ENCODE data around the gene PGBD4.

PGBD4 gene

GRCh38 chr15:34101366-34102174, at the start of gene PGBD4, which contains the start of gene EMC7:
Gene PGBD4, plus strand, starts transcription at chr15:34102083. Its CDS starts 449 bp downstream, at chr15:34102532.
Gene EMC7, minus strand, starts transcription at chr15:34101862. Its CDS starts 23 bp downstream, at chr15:34101839.
- Histone ChIP-seq H3K9ac (ENCODE audit: low read depth, low read length) (peak within 1 kb of the TSS; percentile 74), H3K9me3 (ENCODE audit: control insufficient read depth, insufficient read depth, low read length) (no peaks in the 10 kb centered on the region), H3K36me3 (ENCODE audit: insufficient read depth, low read length) (no peaks in the 10 kb centered on the region; the same call in none of the 2 replicates)

GRCh38 chr15:34054081-34054707, 47.7 kb upstream of the PGBD4 start:
- H3K36me3 ChIP-seq (ENCODE audit: insufficient read depth, low read length), result no peaks in the 10 kb centered on the region
- peaks cover 5% of the 10 kb centered on the region; the same call in 1 of the 2 replicates for H3K9me3 ChIP-seq (ENCODE audit: control insufficient read depth, insufficient read depth, low read length)
- H3K4me1 ChIP-seq (ENCODE audit: insufficient read depth, low read length), result no peaks in the 10 kb centered on the region
- H3K9ac ChIP-seq (ENCODE audit: low read depth, low read length), result no peak overlapping the region

More at GRCh38 chr15:34101366-34102174, at the start of gene PGBD4, which contains the start of gene EMC7:
- H3K4me1 ChIP-seq (ENCODE audit: insufficient read depth, low read length), result no peaks in the 10 kb centered on the region

- no peaks in the 10 kb centered on the region for H3K9me3 ChIP-seq (ENCODE audit: control insufficient read depth, insufficient read depth, low read length)
- no peaks in the 10 kb centered on the region for H3K4me1 ChIP-seq (ENCODE audit: insufficient read depth, low read length)
- no peak overlapping the region for H3K9ac ChIP-seq (ENCODE audit: low read depth, low read length)
- no peaks in the 10 kb centered on the region for H3K36me3 ChIP-seq (ENCODE audit: insufficient read depth, low read length)
Observed at GRCh38 chr15:34055868-34056595, 45.9 kb upstream of the PGBD4 start.

- H3K9me3 ChIP-seq (ENCODE audit: control insufficient read depth, insufficient read depth, low read length), result no peaks in the 10 kb centered on the region
Observed at GRCh38 chr15:34056911-34057310, 45.0 kb upstream of the PGBD4 start.

GRCh38 chr15:34059476-34059875, 42.4 kb upstream of the PGBD4 start:
- H3K9ac ChIP-seq (ENCODE audit: low read depth, low read length), result no peak overlapping the region
- no peaks in the 10 kb centered on the region for H3K36me3 ChIP-seq (ENCODE audit: insufficient read depth, low read length)
- no peaks in the 10 kb centered on the region for H3K4me1 ChIP-seq (ENCODE audit: insufficient read depth, low read length)
- no peaks in the 10 kb centered on the region for H3K9me3 ChIP-seq (ENCODE audit: control insufficient read depth, insufficient read depth, low read length)

More at GRCh38 chr15:34056911-34057310, 45.0 kb upstream of the PGBD4 start:
- H3K36me3 ChIP-seq (ENCODE audit: insufficient read depth, low read length), result no peaks in the 10 kb centered on the region
- H3K4me1 ChIP-seq (ENCODE audit: insufficient read depth, low read length), result no peaks in the 10 kb centered on the region
- no peak overlapping the region for H3K9ac ChIP-seq (ENCODE audit: low read depth, low read length)

GRCh38 chr15:34059946-34060345, 41.9 kb upstream of the PGBD4 start:
- no peaks in the 10 kb centered on the region for H3K9me3 ChIP-seq (ENCODE audit: control insufficient read depth, insufficient read depth, low read length)
- H3K4me1 ChIP-seq (ENCODE audit: insufficient read depth, low read length), result no peaks in the 10 kb centered on the region
- no peaks in the 10 kb centered on the region for H3K36me3 ChIP-seq (ENCODE audit: insufficient read depth, low read length)
- H3K9ac ChIP-seq (ENCODE audit: low read depth, low read length), result no peak overlapping the region

- Histone ChIP-seq H3K4me1 (ENCODE audit: insufficient read depth, low read length) (no peaks in the 10 kb centered on the region), H3K9ac (ENCODE audit: low read depth, low read length) (no peak overlapping the region)
Observed at GRCh38 chr15:34064438-34064837, 37.4 kb upstream of the PGBD4 start.

GRCh38 chr15:34065261-34065660, 36.6 kb upstream of the PGBD4 start:
- Histone ChIP-seq H3K9me3 (ENCODE audit: control insufficient read depth, insufficient read depth, low read length) (no peaks in the 10 kb centered on the region), H3K9ac (ENCODE audit: low read depth, low read length) (no peak overlapping the region), H3K36me3 (ENCODE audit: insufficient read depth, low read length) (no peaks in the 10 kb centered on the region)

More at GRCh38 chr15:34064438-34064837, 37.4 kb upstream of the PGBD4 start:
- H3K9me3 ChIP-seq (ENCODE audit: control insufficient read depth, insufficient read depth, low read length), result no peaks in the 10 kb centered on the region
- no peaks in the 10 kb centered on the region for H3K36me3 ChIP-seq (ENCODE audit: insufficient read depth, low read length)

GRCh38 chr15:34065941-34066340, 35.9 kb upstream of the PGBD4 start:
- no peak overlapping the region for H3K9ac ChIP-seq (ENCODE audit: low read depth, low read length)
- no peaks in the 10 kb centered on the region for H3K36me3 ChIP-seq (ENCODE audit: insufficient read depth, low read length)
- no peaks in the 10 kb centered on the region for H3K4me1 ChIP-seq (ENCODE audit: insufficient read depth, low read length)
- no peaks in the 10 kb centered on the region for H3K9me3 ChIP-seq (ENCODE audit: control insufficient read depth, insufficient read depth, low read length)

More at GRCh38 chr15:34065261-34065660, 36.6 kb upstream of the PGBD4 start:
- H3K4me1 ChIP-seq (ENCODE audit: insufficient read depth, low read length), result no peaks in the 10 kb centered on the region

GRCh38 chr15:34070003-34070402, 31.9 kb upstream of the PGBD4 start:
- no peaks in the 10 kb centered on the region for H3K9me3 ChIP-seq (ENCODE audit: control insufficient read depth, insufficient read depth, low read length)
- H3K9ac ChIP-seq (ENCODE audit: low read depth, low read length), result no peak overlapping the region
- H3K36me3 ChIP-seq (ENCODE audit: insufficient read depth, low read length), result no peaks in the 10 kb centered on the region
- no peaks in the 10 kb centered on the region for H3K4me1 ChIP-seq (ENCODE audit: insufficient read depth, low read length)

GRCh38 chr15:34076785-34077184, 25.1 kb upstream of the PGBD4 start:
- H3K36me3 ChIP-seq (ENCODE audit: insufficient read depth, low read length), result no peaks in the 10 kb centered on the region
- H3K9me3 ChIP-seq (ENCODE audit: control insufficient read depth, insufficient read depth, low read length), result no peaks in the 10 kb centered on the region
- H3K9ac ChIP-seq (ENCODE audit: low read depth, low read length), result no peak overlapping the region
- H3K4me1 ChIP-seq (ENCODE audit: insufficient read depth, low read length), result no peaks in the 10 kb centered on the region

GRCh38 chr15:34078900-34079299, 23.0 kb upstream of the PGBD4 start:
- no peaks in the 10 kb centered on the region for H3K9me3 ChIP-seq (ENCODE audit: control insufficient read depth, insufficient read depth, low read length)
- no peaks in the 10 kb centered on the region for H3K36me3 ChIP-seq (ENCODE audit: insufficient read depth, low read length)
- no peaks in the 10 kb centered on the region for H3K4me1 ChIP-seq (ENCODE audit: insufficient read depth, low read length)
- no peak overlapping the region for H3K9ac ChIP-seq (ENCODE audit: low read depth, low read length)

GRCh38 chr15:34079904-34080303, 22.0 kb upstream of the PGBD4 start:
- H3K36me3 ChIP-seq (ENCODE audit: insufficient read depth, low read length), result no peaks in the 10 kb centered on the region
- no peaks in the 10 kb centered on the region for H3K4me1 ChIP-seq (ENCODE audit: insufficient read depth, low read length)
- H3K9me3 ChIP-seq (ENCODE audit: control insufficient read depth, insufficient read depth, low read length), result no peaks in the 10 kb centered on the region
- no peak overlapping the region for H3K9ac ChIP-seq (ENCODE audit: low read depth, low read length)

- Histone ChIP-seq H3K4me1 (ENCODE audit: insufficient read depth, low read length) (no peaks in the 10 kb centered on the region), H3K9me3 (ENCODE audit: control insufficient read depth, insufficient read depth, low read length) (no peaks in the 10 kb centered on the region), H3K9ac (ENCODE audit: low read depth, low read length) (no peak overlapping the region), H3K36me3 (ENCODE audit: insufficient read depth, low read length) (peaks cover 6% of the 10 kb centered on the region; the same call in 1 of the 2 replicates)
Observed at GRCh38 chr15:34084086-34084485, 17.8 kb upstream of the PGBD4 start.

All from ES-I3 (cell line).